Activated CD8-positive, alpha-beta T cell treated with anti-CD3 and anti-CD28 coated beads for 36 hours (primary cell): ENCODE data around the gene POC1B. TPM values are rescaled to one million over a fixed set of nuclear protein-coding genes. Genes with fewer than 3 reads are reported as not detected.

ENCODE experiments used
- ATAC-seq: fragments of 200-7000 bp; cut with Tn5 transposase; one replicate; pipeline ENCODE4 v1.10.0; 2021; ENCODE audit warnings: mild to moderate bottlenecking, moderate library complexity
- CTCF ChIA-PET: fragments of 350-600 bp; sonication (Branson Sonifier 250); formaldehyde crosslinking; loops from one replicate; lab custom pipeline; 2021; ENCODE audit warnings: antibody characterized with exemption; lab: Charles Lee
- POLR2A ChIA-PET: fragments of 350-600 bp; sonication (Branson Sonifier 250); formaldehyde crosslinking; loops from one replicate; lab custom pipeline; 2021; ENCODE audit warnings: antibody characterized with exemption; lab: Charles Lee
- DNase-seq: peaks from one replicate; pipeline ENCODE4 v3.0.0-alpha.2; 2020
- H3K27ac Mint-ChIP-seq: one replicate; pipeline ENCODE4 v1.8.0; 2021; ENCODE audit warnings: mild to moderate bottlenecking, mixed read lengths
- H3K27me3 Mint-ChIP-seq: one replicate; pipeline ENCODE4 v1.8.0; 2021; ENCODE audit warnings: mixed read lengths
- H3K36me3 Mint-ChIP-seq: one replicate; pipeline ENCODE4 v1.8.0; 2021; ENCODE audit warnings: low read depth, mixed read lengths
- H3K4me1 Mint-ChIP-seq: one replicate; pipeline ENCODE4 v1.8.0; 2021; ENCODE audit warnings: low read depth, mixed read lengths
- H3K4me3 Mint-ChIP-seq: one replicate; pipeline ENCODE4 v1.8.0; 2021; ENCODE audit warnings: mild to moderate bottlenecking, moderate library complexity, mixed read lengths
- H3K9me3 Mint-ChIP-seq: one replicate; pipeline ENCODE4 v1.8.0; 2021; ENCODE audit warnings: mixed read lengths
- intact Hi-C: fragments of 100-400 bp; cut with micrococcal nuclease; formaldehyde crosslinking; loops from one replicate; pipeline ENCODE4 v1.10.0; 2022
- total RNA-seq, 2 experiments: library from RNA; stranded (reverse); gene quantifications; one replicate each; pipeline ENCODE4 v1.2.3, GENCODE V29; 2021
- TF ChIP-seq, protein P1 (sequence below): fragments of 200-600 bp; IDR thresholded peaks from one replicate; pipeline ENCODE4 v1.8.0; 2022; ENCODE audit warnings: antibody characterized with exemption, mild to moderate bottlenecking

Gene POC1B
- total RNA-seq, 2 experiments from 2014 or later, result 31.9 to 34.8 TPM

DNA sequence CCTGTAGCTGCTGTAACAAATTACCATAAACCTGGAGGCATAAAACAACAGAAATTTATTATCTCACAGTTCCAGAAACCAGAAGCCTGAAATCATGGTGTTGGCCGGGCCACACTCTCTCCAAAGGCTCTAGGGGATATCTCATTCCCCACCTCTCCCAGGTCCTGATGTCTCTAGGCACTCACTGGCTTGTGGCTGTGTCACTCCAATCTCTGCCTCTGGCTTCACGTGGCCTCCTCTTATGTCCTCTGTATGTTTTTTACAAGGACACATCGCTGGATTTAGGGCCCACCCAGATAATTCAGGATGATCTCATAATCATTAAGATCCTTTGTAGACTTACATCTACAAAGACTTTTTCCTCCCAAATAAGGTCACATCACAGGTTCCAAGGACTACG is 9.2 kb downstream of the POC1B start:
- Mint-ChIP-seq H3K4me3 (no peak overlapping the region), H3K27ac (no peak overlapping the region), H3K36me3 (peaks cover 13% of the 10 kb centered on the region), H3K4me1 (peaks cover 20% of the 10 kb centered on the region), H3K9me3 (no peaks in the 10 kb centered on the region), H3K27me3 (no peaks in the 10 kb centered on the region)
- TF ChIP-seq, protein P1, sequence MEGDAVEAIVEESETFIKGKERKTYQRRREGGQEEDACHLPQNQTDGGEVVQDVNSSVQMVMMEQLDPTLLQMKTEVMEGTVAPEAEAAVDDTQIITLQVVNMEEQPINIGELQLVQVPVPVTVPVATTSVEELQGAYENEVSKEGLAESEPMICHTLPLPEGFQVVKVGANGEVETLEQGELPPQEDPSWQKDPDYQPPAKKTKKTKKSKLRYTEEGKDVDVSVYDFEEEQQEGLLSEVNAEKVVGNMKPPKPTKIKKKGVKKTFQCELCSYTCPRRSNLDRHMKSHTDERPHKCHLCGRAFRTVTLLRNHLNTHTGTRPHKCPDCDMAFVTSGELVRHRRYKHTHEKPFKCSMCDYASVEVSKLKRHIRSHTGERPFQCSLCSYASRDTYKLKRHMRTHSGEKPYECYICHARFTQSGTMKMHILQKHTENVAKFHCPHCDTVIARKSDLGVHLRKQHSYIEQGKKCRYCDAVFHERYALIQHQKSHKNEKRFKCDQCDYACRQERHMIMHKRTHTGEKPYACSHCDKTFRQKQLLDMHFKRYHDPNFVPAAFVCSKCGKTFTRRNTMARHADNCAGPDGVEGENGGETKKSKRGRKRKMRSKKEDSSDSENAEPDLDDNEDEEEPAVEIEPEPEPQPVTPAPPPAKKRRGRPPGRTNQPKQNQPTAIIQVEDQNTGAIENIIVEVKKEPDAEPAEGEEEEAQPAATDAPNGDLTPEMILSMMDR, result no peak
- DNase-seq, result no peak
- intact Hi-C loops, result no loop called here
- CTCF ChIA-PET, result interaction anchor here (0.8 to 1.8 kb wide), 4 partner anchors 11 to 45 kb away, joined by 3 to 5 read pairs (median 4); no protein-coding TSS in a partner anchor
- ATAC-seq, result no peak
- POLR2A ChIA-PET, result no interaction called here

DNA sequence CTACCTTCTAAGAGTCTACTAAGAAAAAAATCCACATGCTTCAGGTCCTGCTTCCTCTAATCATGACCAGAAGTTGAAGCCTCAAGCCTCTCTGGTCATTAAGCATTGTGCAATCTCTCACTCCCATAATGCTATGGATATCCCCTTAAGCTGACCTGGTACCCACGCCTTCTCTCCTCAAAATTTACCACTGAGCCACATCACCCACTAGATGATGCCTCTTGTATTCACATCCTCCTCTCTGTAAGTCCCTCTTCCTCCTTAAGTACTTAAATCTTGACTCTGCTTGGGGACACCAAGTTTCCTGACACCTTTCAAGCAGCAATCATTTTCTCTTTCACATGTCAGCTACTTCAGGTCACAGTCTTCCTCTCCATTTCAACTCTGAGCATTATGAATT is 11.1 kb downstream of the POC1B start:
- ATAC-seq, result peak; percentile 84
- H3K9me3 Mint-ChIP-seq, result no peaks in the 10 kb centered on the region
- TF ChIP-seq, protein P1, result no peak
- ChIA-PET CTCF (interaction anchor here (0.8 to 1.6 kb wide), 2 partner anchors 46 to 53 kb away, joined by 3 to 4 read pairs; no protein-coding TSS in a partner anchor), POLR2A (interaction anchor here (1.1 kb wide), 1 partner anchor 10 kb away, joined by 4 read pairs; the partner anchor contains the start of gene GALNT4)
- intact Hi-C loops, result no loop called here
- H3K4me3 Mint-ChIP-seq, result no peak overlapping the region
- H3K4me1 Mint-ChIP-seq, result peaks cover 17% of the 10 kb centered on the region
- H3K36me3 Mint-ChIP-seq, result peaks cover 12% of the 10 kb centered on the region
- DNase-seq, result peak; percentile 14
- no peak overlapping the region for H3K27ac Mint-ChIP-seq
- no peaks in the 10 kb centered on the region for H3K27me3 Mint-ChIP-seq

DNA sequence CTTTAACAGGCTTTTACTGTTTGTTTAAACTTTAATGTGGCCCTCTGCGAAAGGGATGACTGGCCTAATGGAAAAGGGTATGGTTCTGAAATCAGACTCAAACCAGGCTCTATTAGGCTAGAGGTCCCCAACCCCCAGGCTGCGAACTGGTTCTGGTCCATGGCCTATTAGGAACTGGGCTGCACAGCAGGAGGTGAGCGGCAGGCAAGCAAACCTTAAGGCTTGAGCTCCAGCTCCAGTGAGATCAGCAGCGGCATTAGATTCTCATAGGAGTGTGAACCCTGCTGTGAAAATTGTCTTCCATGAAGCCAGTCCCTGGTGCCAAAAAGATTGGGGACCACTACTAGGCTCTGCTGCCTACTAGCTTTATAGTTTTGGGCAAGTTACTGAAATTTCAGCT is 12.3 kb downstream of the POC1B start:
- H3K27me3 Mint-ChIP-seq, result no peaks in the 10 kb centered on the region
- H3K4me1 Mint-ChIP-seq, result peaks cover 12% of the 10 kb centered on the region
- POLR2A ChIA-PET, result no interaction called here
- TF ChIP-seq, protein P1, result no peak
- intact Hi-C loops, result no loop called here
- H3K9me3 Mint-ChIP-seq, result no peaks in the 10 kb centered on the region
- DNase-seq, result no peak
- ATAC-seq, result no peak
- CTCF ChIA-PET, result interaction anchor here (0.6 to 1.6 kb wide), 4 partner anchors 11 to 52 kb away, joined by 4 to 6 read pairs (median 4); partner anchors contain the start of gene GALNT4
- peaks cover 7% of the 10 kb centered on the region for H3K36me3 Mint-ChIP-seq
- no peak overlapping the region for H3K27ac Mint-ChIP-seq
- H3K4me3 Mint-ChIP-seq, result no peak overlapping the region

DNA sequence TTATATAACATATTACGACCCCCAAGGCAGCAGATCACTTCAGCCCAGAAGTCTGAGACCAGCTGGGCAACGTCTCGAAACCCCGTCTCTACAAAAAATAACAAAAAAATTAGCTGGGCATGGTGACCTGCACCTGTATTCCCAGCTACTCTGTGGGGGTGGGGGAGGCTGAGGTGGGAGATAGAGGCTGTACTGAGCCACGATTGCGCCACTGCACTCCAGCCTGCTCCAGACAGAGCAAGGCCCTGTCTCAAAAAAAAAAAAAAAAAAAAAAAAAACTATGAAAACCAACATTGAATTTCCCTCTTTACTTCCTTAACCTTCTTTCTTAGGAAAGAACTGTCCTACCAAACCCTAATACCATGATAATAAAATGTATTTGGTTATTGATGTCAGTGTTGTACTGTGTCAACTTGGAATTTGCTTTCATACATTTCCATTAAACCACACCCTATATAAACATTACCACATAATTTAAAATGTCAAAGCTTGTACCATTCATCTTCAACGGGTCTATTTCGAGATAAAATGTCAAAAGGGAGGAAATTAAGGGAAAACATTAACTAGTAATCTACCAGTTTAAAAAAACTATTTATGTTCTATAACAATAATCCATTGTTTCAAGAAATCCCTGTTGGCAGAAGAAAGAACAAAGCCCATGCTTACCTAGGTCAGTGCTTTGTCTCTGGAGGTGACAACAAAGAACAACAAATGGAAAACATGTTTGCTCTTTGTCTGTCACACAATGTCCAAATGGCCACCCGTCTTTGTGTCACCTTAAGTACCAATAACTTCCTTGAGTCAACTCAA is 18.6 kb downstream of the POC1B start:
- TF ChIP-seq, protein P1, result no peak
- H3K27me3 Mint-ChIP-seq, result no peaks in the 10 kb centered on the region
- no peak overlapping the region for H3K4me3 Mint-ChIP-seq
- intact Hi-C loops, result no loop called here
- H3K36me3 Mint-ChIP-seq, result peaks cover 10% of the 10 kb centered on the region
- POLR2A ChIA-PET, result no interaction called here
- ATAC-seq, result no peak
- CTCF ChIA-PET, result interaction anchor here (1.1 kb wide), 2 partner anchors 15 to 488 kb away, joined by 3 read pairs; no protein-coding TSS in a partner anchor
- no peak overlapping the region for H3K27ac Mint-ChIP-seq
- DNase-seq, result no peak
- H3K9me3 Mint-ChIP-seq, result no peaks in the 10 kb centered on the region
- peaks cover 11% of the 10 kb centered on the region for H3K4me1 Mint-ChIP-seq

DNA sequence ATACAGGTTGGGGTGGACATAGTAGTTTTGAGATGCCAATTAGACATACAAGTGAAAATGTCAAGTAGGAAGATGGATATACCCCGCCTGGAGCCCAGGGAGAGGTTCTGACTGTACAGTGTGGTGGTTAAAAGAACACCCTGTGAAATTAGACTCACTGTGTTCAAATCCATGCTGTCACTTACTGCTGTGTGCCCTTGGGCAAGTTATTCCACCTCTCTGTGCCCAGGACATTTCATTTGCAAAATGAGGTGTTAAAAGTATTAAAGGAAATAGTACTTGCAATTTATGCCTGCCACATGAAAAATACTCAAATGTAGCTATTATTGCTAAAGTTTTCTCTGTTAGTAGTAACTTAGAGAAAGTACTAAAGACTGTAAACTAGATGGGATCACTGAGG is 19.8 kb downstream of the POC1B start:
- ChIA-PET CTCF (interaction anchor here (0.7 to 1.1 kb wide), 3 partner anchors 11 to 34 kb away, joined by 3 read pairs; no protein-coding TSS in a partner anchor), POLR2A (no interaction called here)
- Mint-ChIP-seq H3K27me3 (no peaks in the 10 kb centered on the region), H3K27ac (no peak overlapping the region), H3K9me3 (no peaks in the 10 kb centered on the region), H3K36me3 (peaks cover 16% of the 10 kb centered on the region), H3K4me1 (peaks cover 11% of the 10 kb centered on the region), H3K4me3 (no peak overlapping the region)
- intact Hi-C loops, result no loop called here
- ATAC-seq, result no peak
- TF ChIP-seq, protein P1, result no peak
- no peak for DNase-seq
